Naive thymus-derived CD4-positive, alpha-beta T cell (primary cell): ENCODE measurements around the gene IQSEC2. TPM values are rescaled to one million over a fixed set of nuclear protein-coding genes. Genes with fewer than 3 reads are reported as not detected.
A peak's percentile ranks its signal among the peaks of the same experiment; 100 is the strongest.

Experiments
- ATAC-seq: fragments of 150-1000 bp; cut with Tn5 transposase; 2 replicates; pipeline ENCODE4 v1.10.0; 2021; ENCODE audit warnings: mild to moderate bottlenecking, moderate library complexity
- CTCF ChIA-PET: fragments of 350-600 bp; sonication (Branson Sonifier 250); formaldehyde crosslinking; loops from one replicate; lab custom pipeline; 2021; ENCODE audit warnings: antibody characterized with exemption; lab: Charles Lee
- POLR2A ChIA-PET: fragments of 350-600 bp; sonication (Branson Sonifier 250); formaldehyde crosslinking; loops from one replicate; lab custom pipeline; 2021; ENCODE audit warnings: antibody characterized with exemption, inconsistent platforms; lab: Charles Lee
- DNase-seq, 9 donors: peaks; one replicate each; pipeline versions ENCODE4 v3.0.0 to v3.0.0-alpha.2; 2020 to 2022; ENCODE audit warnings: mixed read lengths in 1 of 9
- H3K27ac ChIP-seq: one replicate; pipeline ENCODE4 v1.7.0; 2013; ENCODE audit warnings: mild to moderate bottlenecking, low read depth, low read length, moderate library complexity
- H3K27me3 ChIP-seq, 2 donors: one replicate each; pipeline ENCODE4 v1.7.0; 2013; ENCODE audit warnings: low read length in 2 of 2, mild to moderate bottlenecking in 2 of 2, moderate library complexity in 2 of 2; ENCODE audit not compliant: control insufficient read depth in 2 of 2, insufficient read depth in 2 of 2
- H3K36me3 ChIP-seq, 3 experiments: 1 replicate in 2 of 3; 2 replicates in 1 of 3; pipeline ENCODE4 v1.7.0; 2013; ENCODE audit warnings: low read length in 3 of 3, mild to moderate bottlenecking in 3 of 3, moderate library complexity in 1 of 3; ENCODE audit not compliant: insufficient read depth in 3 of 3, control insufficient read depth in 2 of 3
- H3K4me1 ChIP-seq, 2 donors: one replicate each; pipeline ENCODE4 v1.7.0; 2013; ENCODE audit warnings: low read length in 2 of 2, mild to moderate bottlenecking in 2 of 2, moderate library complexity in 1 of 2; ENCODE audit not compliant: control insufficient read depth in 2 of 2, insufficient read depth in 2 of 2
- H3K4me3 ChIP-seq: 2 replicates; pipeline ENCODE4 v1.7.0; 2013; ENCODE audit warnings: mild to moderate bottlenecking, low read length
- H3K9me3 ChIP-seq, 3 experiments: 1 replicate in 2 of 3; 2 replicates in 1 of 3; pipeline ENCODE4 v1.7.0; 2013; ENCODE audit warnings: low read length in 3 of 3; ENCODE audit not compliant: control insufficient read depth in 2 of 3
- H3K27ac Mint-ChIP-seq, 9 donors: one replicate each; pipeline ENCODE4 v1.8.0; 2020 to 2022; ENCODE audit warnings: mixed read lengths in 9 of 9, mild to moderate bottlenecking in 8 of 9, moderate library complexity in 5 of 9, inconsistent platforms in 2 of 9
- H3K27me3 Mint-ChIP-seq, 5 donors: one replicate each; pipeline ENCODE4 v1.8.0; 2021 to 2022; ENCODE audit warnings: mixed read lengths in 5 of 5, mild to moderate bottlenecking in 1 of 5
- H3K36me3 Mint-ChIP-seq, 5 donors: one replicate each; pipeline ENCODE4 v1.8.0; 2020 to 2022; ENCODE audit warnings: mixed read lengths in 5 of 5, mild to moderate bottlenecking in 3 of 5, inconsistent platforms in 1 of 5
- H3K4me1 Mint-ChIP-seq, 7 donors: one replicate each; pipeline ENCODE4 v1.8.0; 2020 to 2022; ENCODE audit warnings: mixed read lengths in 7 of 7, mild to moderate bottlenecking in 3 of 7, inconsistent platforms in 1 of 7
- H3K4me3 Mint-ChIP-seq, 10 donors: one replicate each; pipeline ENCODE4 v1.8.0; 2020 to 2022; ENCODE audit warnings: mild to moderate bottlenecking in 10 of 10, mixed read lengths in 10 of 10, moderate library complexity in 6 of 10, inconsistent platforms in 2 of 10
- H3K9me3 Mint-ChIP-seq, 11 donors: one replicate each; pipeline ENCODE4 v1.8.0; 2020 to 2022; ENCODE audit warnings: mixed read lengths in 11 of 11, mild to moderate bottlenecking in 4 of 11, inconsistent platforms in 1 of 11, moderate library complexity in 1 of 11
- intact Hi-C, 2 donors: fragments of 100-400 bp; cut with micrococcal nuclease; formaldehyde crosslinking; loops; one replicate each; pipeline ENCODE4 v1.15.1; 2023
- polyA plus RNA-seq, 2 donors: library from polyadenylated mRNA; unstranded; fragments of 300-500 nt; fragmentation: Illumina TruSeq; gene quantifications; one replicate each; pipeline ENCODE4 v1.2.3, GENCODE V29; 2021
- total RNA-seq, 6 experiments: library from RNA in 5 of 6; stranded (reverse) in 5 of 6; gene quantifications; 1 replicate in 5 of 6; 2 replicates in 1 of 6; pipeline ENCODE4 v1.2.3 and lab custom pipeline; 2021 to 2026

The IQSEC2 gene
- total and polyA plus RNA-seq, 7 experiments from 2014 or later, result 0.20 to 9.1 (median 0.46) TPM

DNA sequence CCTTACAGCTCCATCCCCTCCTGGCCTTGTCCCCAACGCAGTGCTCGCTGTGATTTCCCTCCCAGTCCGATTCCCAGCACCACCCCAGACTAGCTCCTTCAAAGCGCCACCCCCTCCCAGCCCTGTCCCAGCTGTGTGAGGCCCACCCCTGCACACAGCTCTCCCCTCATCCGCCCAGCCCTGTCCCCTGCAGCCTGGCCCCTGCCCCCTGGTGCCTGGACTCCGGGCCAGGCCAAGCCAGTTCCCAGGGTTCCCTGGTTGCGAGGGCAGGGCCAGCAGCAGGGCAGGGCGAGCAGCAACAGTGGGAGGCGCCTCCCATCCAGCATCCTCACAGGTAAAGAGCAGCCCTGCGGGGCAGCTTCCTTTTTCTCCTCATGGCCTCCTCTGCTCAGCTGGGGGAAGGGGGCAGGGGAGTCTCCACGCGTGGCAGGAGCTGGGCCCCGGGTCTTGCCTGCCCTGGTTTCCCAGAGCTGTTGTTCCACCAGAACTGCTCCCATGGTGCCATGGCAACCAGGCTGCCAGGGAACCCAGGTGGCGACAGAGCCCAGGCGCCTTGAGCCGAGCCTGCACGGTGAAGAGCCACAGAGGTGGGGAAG, 24.8 kb downstream of the IQSEC2 start:
- H3K4me3 Mint-ChIP-seq, result no peak overlapping the region
- H3K4me3 ChIP-seq, result no peak overlapping the region
- peaks cover 3 to 10% (median 4%) of the 10 kb centered on the region in 7 donors for H3K4me1 Mint-ChIP-seq
- ChIA-PET CTCF (no interaction called here), POLR2A (no interaction called here)
- intact Hi-C loops, result no loop called here
- no peaks in the 10 kb centered on the region for H3K36me3 ChIP-seq
- H3K4me1 ChIP-seq, result peaks cover 0 to 4% of the 10 kb centered on the region in 2 donors
- H3K9me3 Mint-ChIP-seq, result no peaks in the 10 kb centered on the region
- no peaks in the 10 kb centered on the region for H3K36me3 Mint-ChIP-seq
- no peak overlapping the region for H3K27ac ChIP-seq
- DNase-seq (no peak), ATAC-seq (no peak)
- peaks cover 0 to 3% (median 0%) of the 10 kb centered on the region in 5 donors for H3K27me3 Mint-ChIP-seq
- no peaks in the 10 kb centered on the region for H3K9me3 ChIP-seq
- H3K27ac Mint-ChIP-seq, result no peak overlapping the region
- H3K27me3 ChIP-seq, result no peaks in the 10 kb centered on the region

DNA sequence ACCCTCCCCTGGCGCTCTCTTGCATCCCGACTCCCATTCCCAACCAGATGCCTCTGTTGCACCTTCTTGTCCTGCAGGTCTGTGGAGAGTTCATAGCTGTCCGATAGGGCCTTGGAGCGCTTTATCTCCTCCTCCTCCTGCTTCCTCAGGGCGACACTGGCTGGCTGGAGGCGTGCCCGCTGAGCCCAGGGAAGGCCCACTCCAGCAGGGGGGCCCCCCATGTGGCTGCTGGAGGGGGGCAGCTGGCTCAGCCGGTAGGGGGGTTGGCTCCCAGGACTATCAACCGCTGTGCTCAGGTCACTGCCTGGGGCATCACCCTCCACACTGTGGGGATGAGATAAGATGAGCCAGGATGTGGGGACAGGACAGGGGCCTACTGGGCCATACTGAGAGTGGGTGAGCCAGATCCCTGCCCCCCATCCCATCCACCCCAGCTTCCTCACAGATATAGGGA, 25.6 kb downstream of the IQSEC2 start:
- CTCF ChIA-PET, result no interaction called here
- POLR2A ChIA-PET, result no interaction called here
- intact Hi-C loops, result no loop called here

DNA sequence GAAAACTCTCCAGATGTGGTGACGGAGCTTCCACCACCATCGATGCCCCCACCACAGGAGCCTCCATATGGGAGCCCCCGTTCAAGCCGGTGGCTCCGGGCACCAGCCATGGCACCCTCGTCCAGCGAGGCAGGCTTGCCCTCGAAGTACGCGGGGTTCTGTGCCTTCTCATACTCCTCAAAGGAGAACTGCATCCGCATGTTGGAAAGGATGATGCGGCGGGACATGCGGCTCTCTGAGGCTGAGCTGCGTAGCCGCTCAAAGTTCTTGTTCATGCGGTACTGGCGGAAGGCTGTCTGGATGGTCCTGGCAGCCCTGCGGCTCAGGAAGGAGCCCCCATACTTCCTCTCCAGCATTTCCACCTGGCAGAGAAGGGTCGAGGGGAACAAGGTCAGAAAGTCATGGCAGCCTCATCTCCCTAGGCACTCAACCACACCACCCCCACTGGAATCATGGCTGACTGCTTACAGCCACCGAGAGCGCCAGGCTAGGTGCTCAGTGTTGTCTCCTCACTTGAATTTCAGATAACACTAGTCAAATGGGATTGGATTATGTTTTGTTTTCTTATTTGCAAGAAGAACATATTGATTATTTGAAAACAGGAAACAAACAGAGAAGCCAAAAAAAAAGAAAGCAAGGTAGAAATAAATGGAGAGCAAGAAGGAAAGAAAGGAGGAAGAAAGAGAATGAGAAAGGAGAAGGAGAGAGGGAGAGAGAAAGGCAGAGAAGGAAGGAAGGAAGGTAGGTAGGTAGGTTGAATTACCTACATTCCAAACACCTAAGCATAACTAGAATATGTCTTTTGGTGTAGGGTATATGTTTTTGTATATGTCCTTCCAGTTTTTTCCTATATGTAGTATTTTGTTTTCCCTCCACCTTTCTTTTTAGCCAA, 26.6 kb downstream of the IQSEC2 start:
- Histone ChIP-seq H3K4me3 (no peak overlapping the region), H3K4me1 (no peaks in the 10 kb centered on the region), H3K9me3 (no peaks in the 10 kb centered on the region), H3K36me3 (no peaks in the 10 kb centered on the region), H3K27ac (no peak overlapping the region), H3K27me3 (no peaks in the 10 kb centered on the region)
- Mint-ChIP-seq H3K9me3 (no peaks in the 10 kb centered on the region), H3K36me3 (no peaks in the 10 kb centered on the region), H3K27me3 (no peaks in the 10 kb centered on the region), H3K4me1 (no peaks in the 10 kb centered on the region), H3K27ac (no peak overlapping the region), H3K4me3 (no peak overlapping the region)
- no peak for ATAC-seq
- ChIA-PET CTCF (no interaction called here), POLR2A (no interaction called here)
- no peak for DNase-seq
- intact Hi-C loops, result no loop called here

More for the DNA sequence above, 25.6 kb downstream of the IQSEC2 start:
- Mint-ChIP-seq H3K4me1 (peaks cover 0 to 6% (median 0%) of the 10 kb centered on the region in 7 donors), H3K27me3 (peaks cover 0 to 3% (median 0%) of the 10 kb centered on the region in 5 donors), H3K36me3 (no peaks in the 10 kb centered on the region), H3K9me3 (no peaks in the 10 kb centered on the region), H3K4me3 (no peak overlapping the region), H3K27ac (no peak overlapping the region)
- Histone ChIP-seq H3K9me3 (no peaks in the 10 kb centered on the region), H3K4me1 (no peaks in the 10 kb centered on the region), H3K27me3 (no peaks in the 10 kb centered on the region), H3K27ac (no peak overlapping the region), H3K4me3 (no peak overlapping the region), H3K36me3 (no peaks in the 10 kb centered on the region)
- DNase-seq (no peak), ATAC-seq (no peak)

- no peaks in the 10 kb centered on the region for H3K9me3 Mint-ChIP-seq
- Histone ChIP-seq H3K36me3 (no peaks in the 10 kb centered on the region), H3K27me3 (no peaks in the 10 kb centered on the region), H3K9me3 (no peaks in the 10 kb centered on the region), H3K4me1 (no peaks in the 10 kb centered on the region), H3K27ac (no peak overlapping the region), H3K4me3 (no peak overlapping the region)
- ChIA-PET POLR2A (no interaction called here), CTCF (no interaction called here)
- H3K27ac Mint-ChIP-seq, result no peak overlapping the region
- H3K4me3 Mint-ChIP-seq, result no peak overlapping the region
- no peak for DNase-seq
- intact Hi-C loops, result no loop called here
- H3K27me3 Mint-ChIP-seq, result no peaks in the 10 kb centered on the region
- ATAC-seq, result no peak
- H3K4me1 Mint-ChIP-seq, result no peaks in the 10 kb centered on the region
- no peaks in the 10 kb centered on the region for H3K36me3 Mint-ChIP-seq
Observed at GRCh38 chrX:53253293-53254020, 27.9 kb downstream of the IQSEC2 start.

- intact Hi-C loops, result no loop called here
- POLR2A ChIA-PET, result no interaction called here
- CTCF ChIA-PET, result no interaction called here
Observed at GRCh38 chrX:53251307-53251706, 30.1 kb downstream of the IQSEC2 start.

GRCh38 chrX:53250556-53250955, 30.8 kb downstream of the IQSEC2 start:
- H3K27me3 ChIP-seq, result no peaks in the 10 kb centered on the region
- no peaks in the 10 kb centered on the region for H3K9me3 Mint-ChIP-seq
- H3K4me1 Mint-ChIP-seq, result no peaks in the 10 kb centered on the region
- ChIA-PET CTCF (no interaction called here), POLR2A (no interaction called here)
- ATAC-seq (no peak), DNase-seq (no peak)
- no peaks in the 10 kb centered on the region for H3K4me1 ChIP-seq
- H3K9me3 ChIP-seq, result no peaks in the 10 kb centered on the region
- peaks cover 0 to 4% (median 0%) of the 10 kb centered on the region in 5 donors for H3K27me3 Mint-ChIP-seq
- H3K27ac Mint-ChIP-seq, result no peak overlapping the region
- H3K36me3 ChIP-seq, result no peaks in the 10 kb centered on the region
- no peak overlapping the region for H3K4me3 Mint-ChIP-seq
- no peaks in the 10 kb centered on the region for H3K36me3 Mint-ChIP-seq
- H3K27ac ChIP-seq, result no peak overlapping the region
- intact Hi-C loops, result no loop called here
- no peak overlapping the region for H3K4me3 ChIP-seq

More at GRCh38 chrX:53251307-53251706, 30.1 kb downstream of the IQSEC2 start:
- Mint-ChIP-seq H3K36me3 (no peaks in the 10 kb centered on the region), H3K9me3 (no peaks in the 10 kb centered on the region), H3K4me1 (no peaks in the 10 kb centered on the region), H3K27ac (peak overlapping the region in 1 of 9 donors; percentile 11), H3K4me3 (no peak overlapping the region), H3K27me3 (peaks cover 0 to 1% (median 0%) of the 10 kb centered on the region in 5 donors)
- no peak overlapping the region for H3K27ac ChIP-seq
- no peaks in the 10 kb centered on the region for H3K27me3 ChIP-seq
- H3K9me3 ChIP-seq, result no peaks in the 10 kb centered on the region
- no peaks in the 10 kb centered on the region for H3K4me1 ChIP-seq
- DNase-seq, result no peak
- no peaks in the 10 kb centered on the region for H3K36me3 ChIP-seq
- no peak for ATAC-seq
- H3K4me3 ChIP-seq, result no peak overlapping the region
